Osteocyte (in vitro differentiated cells): Measurements from ENCODE around the gene HDAC9. TPM values are rescaled to one million over a fixed set of nuclear protein-coding genes. Genes with fewer than 3 reads are reported as not detected.
A peak's percentile ranks its signal among the peaks of the same experiment; 100 is the strongest.

Source experiments
- DNase-seq: peaks from one replicate; pipeline ENCODE4 v3.0.0; 2021; ENCODE audit warnings: mixed read lengths; ENCODE audit not compliant: unreplicated experiment; ENCODE audit errors: extremely low spot score
- H3K27ac Mint-ChIP-seq: one replicate; pipeline ENCODE4 v1.8.0; 2021; ENCODE audit warnings: mild to moderate bottlenecking, mixed read lengths; ENCODE audit not compliant: unreplicated experiment
- H3K27me3 Mint-ChIP-seq: one replicate; pipeline ENCODE4 v1.8.0; 2021; ENCODE audit warnings: mixed read lengths; ENCODE audit not compliant: unreplicated experiment
- H3K36me3 Mint-ChIP-seq: one replicate; pipeline ENCODE4 v1.8.0; 2021; ENCODE audit warnings: mixed read lengths; ENCODE audit not compliant: unreplicated experiment
- H3K4me1 Mint-ChIP-seq: one replicate; pipeline ENCODE4 v1.8.0; 2021; ENCODE audit warnings: mixed read lengths; ENCODE audit not compliant: unreplicated experiment
- H3K4me3 Mint-ChIP-seq: one replicate; pipeline ENCODE4 v1.8.0; 2021; ENCODE audit warnings: mild to moderate bottlenecking, moderate library complexity, mixed read lengths; ENCODE audit not compliant: unreplicated experiment
- H3K9me3 Mint-ChIP-seq: one replicate; pipeline ENCODE4 v1.8.0; 2021; ENCODE audit warnings: mixed read lengths; ENCODE audit not compliant: unreplicated experiment
- total RNA-seq: library from RNA; stranded (reverse); gene quantifications from 2 replicates; pipeline ENCODE4 v1.2.1, GENCODE V29; 2021
- TF ChIP-seq, protein P1 (sequence below): fragments of 200-600 bp; sonication (generic); IDR thresholded peaks from 2 replicates; pipeline ENCODE4 v1.5.0; 2021; ENCODE audit warnings: antibody characterized with exemption, mild to moderate bottlenecking, moderate library complexity

HDAC9 gene
- total RNA-seq, 1 donor from 2014 or later: 0.81 TPM

DNA sequence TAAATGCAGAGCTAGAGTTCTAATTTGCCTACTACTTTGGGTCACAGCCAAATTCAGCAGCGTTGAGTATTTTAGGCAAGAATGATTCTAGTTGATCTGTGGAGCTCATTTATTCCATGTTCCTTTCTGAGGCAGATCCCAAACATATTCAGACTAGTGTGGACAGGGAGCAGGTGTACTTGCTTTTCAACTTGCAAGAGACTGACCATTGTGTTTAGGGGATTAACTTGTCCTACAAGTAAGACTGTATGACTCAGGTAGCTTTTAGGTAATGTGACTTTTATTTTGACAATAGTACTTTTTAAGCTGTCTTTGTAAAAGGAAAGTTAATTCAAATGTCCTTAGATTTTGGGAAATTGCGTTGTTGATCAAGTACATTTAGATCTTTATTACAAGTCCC, 336.4 kb downstream of the HDAC9 start:
- Mint-ChIP-seq H3K4me1 (peaks cover 39% of the 10 kb centered on the region), H3K27ac (no peak overlapping the region), H3K9me3 (no peaks in the 10 kb centered on the region), H3K36me3 (no peaks in the 10 kb centered on the region), H3K27me3 (no peaks in the 10 kb centered on the region), H3K4me3 (no peak overlapping the region)
- no peak for DNase-seq
- TF ChIP-seq, protein P1, sequence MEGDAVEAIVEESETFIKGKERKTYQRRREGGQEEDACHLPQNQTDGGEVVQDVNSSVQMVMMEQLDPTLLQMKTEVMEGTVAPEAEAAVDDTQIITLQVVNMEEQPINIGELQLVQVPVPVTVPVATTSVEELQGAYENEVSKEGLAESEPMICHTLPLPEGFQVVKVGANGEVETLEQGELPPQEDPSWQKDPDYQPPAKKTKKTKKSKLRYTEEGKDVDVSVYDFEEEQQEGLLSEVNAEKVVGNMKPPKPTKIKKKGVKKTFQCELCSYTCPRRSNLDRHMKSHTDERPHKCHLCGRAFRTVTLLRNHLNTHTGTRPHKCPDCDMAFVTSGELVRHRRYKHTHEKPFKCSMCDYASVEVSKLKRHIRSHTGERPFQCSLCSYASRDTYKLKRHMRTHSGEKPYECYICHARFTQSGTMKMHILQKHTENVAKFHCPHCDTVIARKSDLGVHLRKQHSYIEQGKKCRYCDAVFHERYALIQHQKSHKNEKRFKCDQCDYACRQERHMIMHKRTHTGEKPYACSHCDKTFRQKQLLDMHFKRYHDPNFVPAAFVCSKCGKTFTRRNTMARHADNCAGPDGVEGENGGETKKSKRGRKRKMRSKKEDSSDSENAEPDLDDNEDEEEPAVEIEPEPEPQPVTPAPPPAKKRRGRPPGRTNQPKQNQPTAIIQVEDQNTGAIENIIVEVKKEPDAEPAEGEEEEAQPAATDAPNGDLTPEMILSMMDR: no peak

DNA sequence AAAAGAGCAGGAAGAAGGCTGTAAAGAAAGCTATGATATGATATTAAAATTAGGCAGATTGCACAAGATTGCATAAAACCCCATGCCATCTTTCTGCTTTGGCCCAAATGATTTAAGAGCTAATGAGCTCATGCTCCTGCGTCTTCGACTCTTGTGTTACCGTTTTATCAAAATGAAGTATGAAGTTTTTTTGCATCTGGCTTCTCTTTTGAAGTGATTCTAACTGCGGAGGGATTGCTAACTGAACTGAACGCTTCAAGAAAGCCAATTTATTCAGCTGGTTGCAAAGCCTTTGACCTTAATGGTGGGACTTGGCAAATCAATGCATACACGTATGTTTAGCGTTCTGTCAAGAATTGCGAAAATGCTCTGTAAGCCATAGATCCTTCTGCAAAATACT, 339.0 kb downstream of the HDAC9 start:
- Mint-ChIP-seq H3K4me3 (no peak overlapping the region), H3K27me3 (no peaks in the 10 kb centered on the region), H3K9me3 (no peaks in the 10 kb centered on the region), H3K27ac (no peak overlapping the region), H3K4me1 (peaks cover 26% of the 10 kb centered on the region), H3K36me3 (no peaks in the 10 kb centered on the region)
- TF ChIP-seq, protein P1: no peak
- no peak for DNase-seq

GRCh38 chr7:18835001-18835690, 339.6 kb downstream of the HDAC9 start:
- H3K27ac Mint-ChIP-seq: peak overlapping the region; percentile 72
- TF ChIP-seq, protein P1: no peak
- H3K4me1 Mint-ChIP-seq: peaks cover 21% of the 10 kb centered on the region
- H3K4me3 Mint-ChIP-seq: no peak overlapping the region
- H3K36me3 Mint-ChIP-seq: no peaks in the 10 kb centered on the region
- H3K9me3 Mint-ChIP-seq: no peaks in the 10 kb centered on the region
- H3K27me3 Mint-ChIP-seq: no peaks in the 10 kb centered on the region
- no peak for DNase-seq

DNA sequence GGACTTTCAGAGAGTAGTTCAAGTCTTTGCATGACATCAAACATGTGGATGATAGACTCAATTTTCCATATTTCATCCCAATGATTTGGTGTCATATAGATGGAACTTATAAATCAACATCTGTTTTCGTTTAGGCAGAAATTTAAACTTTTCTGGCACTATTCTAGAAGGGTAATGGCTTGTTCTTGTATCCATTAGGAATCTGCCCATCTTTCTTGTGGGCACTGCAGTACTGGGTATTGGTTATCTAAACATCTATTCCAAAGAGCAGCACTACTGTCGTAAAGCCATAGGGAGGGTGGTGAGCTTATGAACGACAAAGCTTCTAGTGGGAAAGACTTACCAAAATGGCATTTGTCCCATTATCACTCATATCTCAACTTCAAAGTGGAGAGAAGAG, 348.4 kb downstream of the HDAC9 start:
- H3K36me3 Mint-ChIP-seq: no peaks in the 10 kb centered on the region
- no peak overlapping the region for H3K27ac Mint-ChIP-seq
- DNase-seq: no peak
- H3K27me3 Mint-ChIP-seq: no peaks in the 10 kb centered on the region
- TF ChIP-seq, protein P1: no peak
- H3K4me1 Mint-ChIP-seq: peaks cover 12% of the 10 kb centered on the region
- H3K9me3 Mint-ChIP-seq: no peaks in the 10 kb centered on the region
- no peak overlapping the region for H3K4me3 Mint-ChIP-seq

DNA sequence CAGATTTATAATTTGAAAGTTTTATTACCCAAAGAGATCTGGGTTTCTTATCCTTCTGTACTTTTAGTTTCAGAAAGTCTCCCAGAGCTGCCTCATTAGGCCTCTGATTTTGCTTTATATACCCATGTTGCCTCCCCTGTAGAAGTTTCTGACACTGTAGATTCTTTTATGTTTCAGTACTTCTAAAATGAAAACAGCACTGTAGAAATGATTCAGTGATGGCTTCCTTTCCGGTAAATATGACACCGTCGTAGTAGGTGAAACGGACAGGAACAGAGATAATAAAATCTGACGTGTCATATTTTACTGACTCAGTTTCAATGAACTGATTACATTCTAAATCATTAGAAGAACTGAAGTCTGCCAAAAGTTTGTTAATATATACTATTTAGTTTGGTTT, 349.2 kb downstream of the HDAC9 start:
- Mint-ChIP-seq H3K27me3 (no peaks in the 10 kb centered on the region), H3K4me3 (no peak overlapping the region), H3K9me3 (no peaks in the 10 kb centered on the region), H3K36me3 (no peaks in the 10 kb centered on the region), H3K4me1 (peaks cover 20% of the 10 kb centered on the region), H3K27ac (no peak overlapping the region)
- TF ChIP-seq, protein P1: no peak
- no peak for DNase-seq
